ENCODE results near the gene TARM1.

Gene TARM1

GRCh38 chr19:54029930-54030490 is 51.2 kb downstream of the TARM1 start:
- no peak overlapping the region for H3K27ac ChIP-seq
- no peak for DNase-seq (ENCODE audit: low spot score)
- TF ChIP-seq, protein P1, sequence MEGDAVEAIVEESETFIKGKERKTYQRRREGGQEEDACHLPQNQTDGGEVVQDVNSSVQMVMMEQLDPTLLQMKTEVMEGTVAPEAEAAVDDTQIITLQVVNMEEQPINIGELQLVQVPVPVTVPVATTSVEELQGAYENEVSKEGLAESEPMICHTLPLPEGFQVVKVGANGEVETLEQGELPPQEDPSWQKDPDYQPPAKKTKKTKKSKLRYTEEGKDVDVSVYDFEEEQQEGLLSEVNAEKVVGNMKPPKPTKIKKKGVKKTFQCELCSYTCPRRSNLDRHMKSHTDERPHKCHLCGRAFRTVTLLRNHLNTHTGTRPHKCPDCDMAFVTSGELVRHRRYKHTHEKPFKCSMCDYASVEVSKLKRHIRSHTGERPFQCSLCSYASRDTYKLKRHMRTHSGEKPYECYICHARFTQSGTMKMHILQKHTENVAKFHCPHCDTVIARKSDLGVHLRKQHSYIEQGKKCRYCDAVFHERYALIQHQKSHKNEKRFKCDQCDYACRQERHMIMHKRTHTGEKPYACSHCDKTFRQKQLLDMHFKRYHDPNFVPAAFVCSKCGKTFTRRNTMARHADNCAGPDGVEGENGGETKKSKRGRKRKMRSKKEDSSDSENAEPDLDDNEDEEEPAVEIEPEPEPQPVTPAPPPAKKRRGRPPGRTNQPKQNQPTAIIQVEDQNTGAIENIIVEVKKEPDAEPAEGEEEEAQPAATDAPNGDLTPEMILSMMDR (IDR thresholded peaks at IDR 0.05): no peak
- H3K4me3 ChIP-seq: no peak overlapping the region

GRCh38 chr19:54029301-54029700 is 51.9 kb downstream of the TARM1 start:
- TF ChIP-seq, protein P1 (IDR thresholded peaks at IDR 0.05): no peak
- no peak for DNase-seq (ENCODE audit: low spot score)
- H3K27ac ChIP-seq: no peak overlapping the region

GRCh38 chr19:54026656-54027055 is 54.5 kb downstream of the TARM1 start:
- Histone ChIP-seq H3K27ac (no peak overlapping the region), H3K4me3 (no peak overlapping the region)
- TF ChIP-seq, protein P1 (IDR thresholded peaks at IDR 0.05): no peak
- no peak for DNase-seq (ENCODE audit: low spot score)

More at GRCh38 chr19:54029301-54029700, 51.9 kb downstream of the TARM1 start:
- H3K4me3 ChIP-seq: no peak overlapping the region

- no peak overlapping the region for H3K4me3 ChIP-seq
- no peak overlapping the region for H3K27ac ChIP-seq
- no peak for DNase-seq (ENCODE audit: low spot score)
- TF ChIP-seq, protein P1 (IDR thresholded peaks at IDR 0.05): no peak
These were observed 56.5 kb downstream of the TARM1 start for GRCh38 chr19:54024660-54025059.

DNA sequence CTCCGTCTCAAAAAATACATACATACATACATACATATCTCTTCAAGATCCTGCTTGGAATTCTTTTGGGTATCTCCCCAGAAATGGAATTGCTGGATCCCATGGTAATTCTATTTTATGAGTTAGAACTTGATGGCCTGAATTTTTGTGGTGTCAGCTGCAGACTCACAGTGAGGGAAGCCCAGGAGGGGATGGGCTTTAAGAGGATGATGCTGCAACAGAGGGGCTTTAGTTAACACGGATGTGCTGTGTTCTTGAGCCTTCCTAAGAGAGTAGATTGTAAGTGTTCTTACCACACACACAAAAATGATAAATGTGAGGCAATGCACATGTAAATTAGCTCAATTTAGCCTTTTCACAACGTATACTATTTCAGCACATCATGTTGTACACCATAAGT is 58.0 kb downstream of the TARM1 start:
- H3K4me3 ChIP-seq: no peak overlapping the region
- no peak for DNase-seq (ENCODE audit: low spot score)
- H3K27ac ChIP-seq: no peak overlapping the region
- TF ChIP-seq, protein P1 (IDR thresholded peaks at IDR 0.05): no peak

DNA sequence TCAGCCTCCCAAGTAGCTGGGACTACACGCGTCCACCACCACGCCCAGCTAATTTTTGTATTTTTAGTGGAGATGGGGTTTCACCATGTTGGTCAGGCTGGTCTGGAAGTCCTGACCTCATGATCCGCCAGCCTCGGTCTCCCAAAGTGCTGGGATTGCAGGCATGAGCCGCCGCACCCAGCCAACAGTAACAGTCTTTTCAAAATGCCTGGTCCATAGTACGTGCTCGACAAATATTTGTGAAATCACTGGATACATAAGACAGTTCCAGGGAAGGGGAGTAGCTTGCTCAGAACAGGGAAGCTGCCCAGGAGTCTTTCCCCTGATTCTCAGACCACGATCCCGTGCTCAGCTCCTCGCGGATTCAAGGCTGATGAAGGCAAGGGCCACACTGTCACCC is 59.2 kb downstream of the TARM1 start:
- TF ChIP-seq, protein P1 (IDR thresholded peaks at IDR 0.05): no peak
- H3K4me3 ChIP-seq: no peak overlapping the region
- no peak for DNase-seq (ENCODE audit: low spot score)
- no peak overlapping the region for H3K27ac ChIP-seq

DNA sequence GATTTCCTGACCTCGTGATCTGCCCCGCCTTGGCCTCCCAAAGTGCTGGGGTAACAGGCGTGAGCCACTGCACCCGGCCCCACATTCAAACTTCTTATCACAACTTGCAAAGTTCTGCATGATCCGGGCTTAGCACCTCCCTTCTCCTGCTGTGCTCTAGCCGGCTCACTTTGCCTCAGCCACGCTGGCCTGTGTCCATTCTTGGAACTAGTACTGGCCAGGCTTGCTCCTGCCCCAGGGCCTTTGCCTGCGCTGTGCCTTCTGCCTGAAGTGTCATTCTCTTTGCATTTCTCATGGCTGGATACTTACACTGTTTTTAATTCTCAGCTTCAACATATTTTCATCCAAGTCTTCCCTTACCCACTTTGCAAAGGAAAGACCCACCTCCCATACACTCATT is 59.8 kb downstream of the TARM1 start:
- TF ChIP-seq, protein P1 (IDR thresholded peaks at IDR 0.05): no peak
- Histone ChIP-seq H3K4me3 (no peak overlapping the region), H3K27ac (no peak overlapping the region)
- DNase-seq (ENCODE audit: low spot score): no peak
